Panc1 (cell line): ENCODE measurements around the gene CCNYL1.

ENCODE experiments used
- CTCF ChIP-seq: fragments of 450-650 bp; IDR thresholded peaks from 2 replicates; pipeline ENCODE4 v1.5.1; 2017; ENCODE audit warnings: mild to moderate bottlenecking
- POLR2AphosphoS5 ChIP-seq: IDR thresholded peaks from 2 replicates; pipeline ENCODE4 v1.6.1; 2012; ENCODE audit warnings: mild to moderate bottlenecking, low read depth, low read length, moderate library complexity
- SIN3A ChIP-seq: IDR thresholded peaks from 2 replicates; pipeline ENCODE4 v1.6.1; 2012; ENCODE audit warnings: low read depth, mild to moderate bottlenecking, low read length, moderate library complexity, borderline replicate concordance; ENCODE audit not compliant: insufficient read depth

GRCh38 chr2:207662203-207662602 lies 49.2 kb upstream of the CCNYL1 start:
- no peak for TF ChIP-seq CTCF
- no peak for TF ChIP-seq SIN3A
- TF ChIP-seq POLR2AphosphoS5: no peak
